Measurements from ENCODE around the gene MYADML2. TPM values are rescaled to one million over a fixed set of nuclear protein-coding genes. Genes with fewer than 3 reads are reported as not detected.

Gene MYADML2, protein sequence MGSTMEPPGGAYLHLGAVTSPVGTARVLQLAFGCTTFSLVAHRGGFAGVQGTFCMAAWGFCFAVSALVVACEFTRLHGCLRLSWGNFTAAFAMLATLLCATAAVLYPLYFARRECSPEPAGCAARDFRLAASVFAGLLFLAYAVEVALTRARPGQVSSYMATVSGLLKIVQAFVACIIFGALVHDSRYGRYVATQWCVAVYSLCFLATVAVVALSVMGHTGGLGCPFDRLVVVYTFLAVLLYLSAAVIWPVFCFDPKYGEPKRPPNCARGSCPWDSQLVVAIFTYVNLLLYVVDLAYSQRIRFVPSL
- total RNA-seq (not detected), polyA plus RNA-seq (not detected), total RNA-seq (not detected)

DNA sequence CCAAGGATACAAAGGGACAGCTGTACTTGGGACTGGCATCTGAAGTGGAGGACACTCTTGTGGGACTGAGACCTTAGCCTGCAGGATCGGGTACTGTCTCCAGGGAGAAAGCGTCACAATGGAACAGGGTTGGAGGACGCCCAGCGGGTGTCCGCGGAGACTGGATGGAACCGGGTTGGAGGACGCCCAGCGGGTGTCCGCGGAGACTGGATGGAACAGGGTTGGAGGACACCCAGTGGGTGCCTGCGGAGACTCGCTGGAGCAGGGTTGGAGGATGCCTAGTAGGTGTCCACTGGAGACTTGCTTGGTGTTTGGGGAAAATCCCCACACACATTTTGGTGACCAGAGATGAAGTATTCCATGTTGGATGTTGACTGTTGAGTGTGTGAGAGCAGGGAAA, at the start of gene MYADML2:
MYADML2 (minus strand) TSS at position 45 of the 400 bp plus-strand sequence. CDS start 5,492 bp downstream, outside the sequence.
- Mint-ChIP-seq H3K4me3 (no peak within 1 kb of the TSS), H3K27me3 (peaks cover 0 to 12% (median 0%) of the 10 kb centered on the region in 5 donors), H3K27ac (no peak within 1 kb of the TSS), H3K9me3 (no peaks in the 10 kb centered on the region), H3K4me1 (peaks cover 0 to 11% (median 4%) of the 10 kb centered on the region in 7 donors), H3K36me3 (no peaks in the 10 kb centered on the region)
- no peaks in the 10 kb centered on the region for H3K36me3 ChIP-seq (ENCODE audit: control insufficient read depth in 2 of 3, insufficient read depth in 3 of 3, low read length in 3 of 3)
- DNase-seq (no peak), ATAC-seq (no peak)
- no peak within 1 kb of the TSS for H3K4me3 ChIP-seq (ENCODE audit: low read length)
- H3K4me1 ChIP-seq (ENCODE audit: control insufficient read depth in 2 of 2, insufficient read depth in 2 of 2, low read length in 2 of 2), result no peaks in the 10 kb centered on the region
- H3K27me3 ChIP-seq (ENCODE audit: control insufficient read depth in 2 of 2, insufficient read depth in 2 of 2, low read length in 2 of 2), result no peaks in the 10 kb centered on the region
- POLR2A ChIA-PET, result interaction anchor here (0.7 kb wide), 1 partner anchor 584 kb away, joined by 3 read pairs; no protein-coding TSS in a partner anchor
- no peak within 1 kb of the TSS for H3K27ac ChIP-seq (ENCODE audit: low read depth, low read length)
- CTCF ChIA-PET, result no interaction called here
- intact Hi-C loops (cut with micrococcal nuclease), result no loop called here
- H3K9me3 ChIP-seq (ENCODE audit: control insufficient read depth in 2 of 3, low read length in 3 of 3), result no peaks in the 10 kb centered on the region

DNA sequence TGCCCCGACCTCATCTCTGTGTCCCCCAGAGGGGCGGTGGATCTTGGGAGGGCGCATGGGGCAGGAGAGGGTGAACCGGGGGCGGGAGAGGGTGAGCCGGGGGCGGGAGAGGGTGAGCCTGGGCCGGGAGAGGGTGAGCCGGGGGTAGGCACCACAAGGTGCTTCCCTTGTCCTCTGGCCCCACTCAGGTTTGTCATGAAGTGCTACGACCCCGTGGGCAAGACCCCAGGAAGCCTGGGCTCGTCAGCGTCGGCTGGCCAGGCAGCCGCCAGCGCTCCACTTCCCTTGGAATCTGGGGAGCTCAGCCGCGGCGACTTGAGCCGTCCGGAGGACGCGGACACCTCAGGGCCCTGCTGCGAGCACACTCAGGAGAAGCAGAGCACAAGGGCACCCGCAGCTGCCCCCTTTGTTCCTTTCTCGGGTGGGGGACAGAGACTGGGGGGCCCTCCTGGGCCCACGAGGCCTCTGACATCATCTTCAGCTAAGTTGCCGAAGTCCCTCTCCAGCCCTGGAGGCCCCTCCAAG, 49.3 kb upstream of the MYADML2 start:
- Histone ChIP-seq H3K36me3 (ENCODE audit: control insufficient read depth in 2 of 3, insufficient read depth in 3 of 3, low read length in 3 of 3) (peaks cover 0 to 26% (median 0%) of the 10 kb centered on the region in 3 experiments), H3K9me3 (ENCODE audit: control insufficient read depth in 2 of 3, low read length in 3 of 3) (no peaks in the 10 kb centered on the region), H3K4me3 (ENCODE audit: low read length) (no peak overlapping the region), H3K27me3 (ENCODE audit: control insufficient read depth in 2 of 2, insufficient read depth in 2 of 2, low read length in 2 of 2) (no peaks in the 10 kb centered on the region), H3K4me1 (ENCODE audit: control insufficient read depth in 2 of 2, insufficient read depth in 2 of 2, low read length in 2 of 2) (no peaks in the 10 kb centered on the region), H3K27ac (ENCODE audit: low read depth, low read length) (no peak overlapping the region)
- Mint-ChIP-seq H3K27ac (no peak overlapping the region), H3K9me3 (no peaks in the 10 kb centered on the region), H3K27me3 (no peaks in the 10 kb centered on the region), H3K4me1 (peaks cover 0 to 6% (median 3%) of the 10 kb centered on the region in 7 donors), H3K4me3 (no peak overlapping the region), H3K36me3 (peaks cover 0 to 7% (median 0%) of the 10 kb centered on the region in 5 donors)
- no peak for DNase-seq
- no peak for ATAC-seq
- POLR2A ChIA-PET, result no interaction called here
- intact Hi-C loops (cut with micrococcal nuclease), result no loop called here
- CTCF ChIA-PET, result interaction anchor here (1.1 kb wide), 1 partner anchor 37 kb away, joined by 4 read pairs; no protein-coding TSS in a partner anchor

DNA sequence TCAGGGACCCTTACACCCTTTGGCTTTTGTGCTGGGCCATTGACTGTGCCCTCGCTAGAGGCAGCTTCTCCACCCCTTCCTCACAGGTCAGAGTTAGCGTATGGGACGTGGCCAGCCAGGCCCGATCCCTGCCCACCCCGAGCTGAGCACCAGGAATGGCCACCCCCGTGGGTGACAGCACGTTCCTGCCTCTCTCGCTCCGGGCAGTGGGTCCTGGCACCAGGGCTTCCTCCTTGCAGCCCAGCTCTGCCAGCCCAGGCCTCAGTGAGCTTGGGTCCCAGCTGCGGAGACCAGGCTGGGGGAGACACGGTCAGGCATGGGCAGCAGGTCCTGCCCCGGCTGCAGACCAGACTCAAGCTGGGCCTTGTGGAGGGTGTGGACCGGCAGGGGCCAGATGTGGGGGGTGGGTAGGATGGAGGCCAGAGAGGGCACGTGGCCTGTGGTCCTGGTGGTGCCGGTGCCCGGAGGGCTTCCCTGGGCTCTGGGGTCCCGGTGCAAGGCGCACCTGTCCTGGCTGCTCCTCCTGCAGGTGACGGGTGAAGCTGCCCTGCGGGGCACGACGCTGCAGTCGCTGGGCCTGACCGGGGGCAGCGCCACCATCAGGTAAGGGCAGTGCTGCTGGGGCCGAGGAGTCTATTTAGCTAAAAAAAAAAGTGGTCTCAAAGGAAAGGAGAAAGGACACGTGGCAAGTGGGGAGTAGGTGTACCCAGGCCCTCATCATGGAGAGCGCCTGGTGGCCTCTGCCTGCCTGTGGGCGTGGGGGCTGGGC, 48.6 kb upstream of the MYADML2 start:
- POLR2A ChIA-PET, result no interaction called here

DNA sequence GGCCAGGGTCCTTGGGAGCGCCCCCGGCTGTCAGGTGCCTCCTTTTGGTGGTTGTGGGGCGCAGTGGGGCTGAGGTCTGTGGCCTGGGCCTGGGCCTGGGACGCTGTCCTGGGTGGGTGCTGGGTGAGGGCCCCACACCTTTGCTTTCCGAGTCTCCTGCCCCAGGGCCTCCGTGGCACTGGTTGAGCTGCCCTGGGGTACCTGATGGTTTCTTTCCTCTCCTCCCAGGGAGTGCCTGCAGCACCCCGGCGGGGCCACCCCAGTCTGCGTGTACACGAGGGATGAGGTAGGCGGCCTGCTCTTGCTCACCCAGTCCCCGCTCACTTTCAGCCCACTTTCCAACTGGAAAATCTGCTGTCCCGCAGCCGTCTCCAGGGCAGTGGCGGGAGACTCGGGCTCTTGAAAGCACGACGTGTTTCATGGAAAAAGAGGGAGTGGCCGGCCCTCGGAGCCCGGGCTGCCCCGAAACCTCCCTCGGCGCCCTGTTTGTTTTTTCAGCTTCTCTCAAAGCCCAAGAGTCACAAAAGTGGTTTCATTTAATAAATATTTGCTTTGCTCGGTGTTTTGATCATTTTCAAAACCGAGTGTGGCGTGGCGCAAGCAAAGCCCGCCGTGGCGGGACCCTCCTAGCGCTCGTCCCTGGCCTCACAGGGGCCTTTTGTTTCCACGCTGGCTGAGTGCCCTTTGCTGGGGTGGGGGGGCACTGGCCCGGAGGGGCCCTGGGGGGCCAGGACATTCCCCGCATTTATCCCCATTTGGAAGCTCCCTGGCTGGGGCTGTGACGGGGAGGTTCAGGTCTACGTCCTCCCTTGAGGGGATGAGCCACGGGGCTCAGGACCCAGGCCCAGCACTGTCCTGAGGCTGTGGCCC, 47.8 kb upstream of the MYADML2 start:
- CTCF ChIA-PET, result interaction anchor here (0.6 kb wide), 1 partner anchor 10 kb away, joined by 6 read pairs; no protein-coding TSS in a partner anchor

More for the DNA sequence above, 48.6 kb upstream of the MYADML2 start:
- no peak overlapping the region for H3K4me3 ChIP-seq (ENCODE audit: low read length)
- no peak overlapping the region for H3K27ac ChIP-seq (ENCODE audit: low read depth, low read length)
- Mint-ChIP-seq H3K27ac (no peak overlapping the region), H3K9me3 (no peaks in the 10 kb centered on the region), H3K36me3 (peaks cover 0 to 9% (median 0%) of the 10 kb centered on the region in 5 donors), H3K27me3 (no peaks in the 10 kb centered on the region), H3K4me1 (peaks cover 0 to 7% (median 5%) of the 10 kb centered on the region in 7 donors), H3K4me3 (no peak overlapping the region)
- intact Hi-C loops (cut with micrococcal nuclease), result no loop called here
- H3K4me1 ChIP-seq (ENCODE audit: control insufficient read depth in 2 of 2, insufficient read depth in 2 of 2, low read length in 2 of 2), result no peaks in the 10 kb centered on the region
- DNase-seq (no peak), ATAC-seq (no peak)
- no peaks in the 10 kb centered on the region for H3K27me3 ChIP-seq (ENCODE audit: control insufficient read depth in 2 of 2, insufficient read depth in 2 of 2, low read length in 2 of 2)
- H3K36me3 ChIP-seq (ENCODE audit: control insufficient read depth in 2 of 3, insufficient read depth in 3 of 3, low read length in 3 of 3), result peaks cover 0 to 28% (median 0%) of the 10 kb centered on the region in 3 experiments
- H3K9me3 ChIP-seq (ENCODE audit: control insufficient read depth in 2 of 3, low read length in 3 of 3), result no peaks in the 10 kb centered on the region
- CTCF ChIA-PET, result no interaction called here

DNA sequence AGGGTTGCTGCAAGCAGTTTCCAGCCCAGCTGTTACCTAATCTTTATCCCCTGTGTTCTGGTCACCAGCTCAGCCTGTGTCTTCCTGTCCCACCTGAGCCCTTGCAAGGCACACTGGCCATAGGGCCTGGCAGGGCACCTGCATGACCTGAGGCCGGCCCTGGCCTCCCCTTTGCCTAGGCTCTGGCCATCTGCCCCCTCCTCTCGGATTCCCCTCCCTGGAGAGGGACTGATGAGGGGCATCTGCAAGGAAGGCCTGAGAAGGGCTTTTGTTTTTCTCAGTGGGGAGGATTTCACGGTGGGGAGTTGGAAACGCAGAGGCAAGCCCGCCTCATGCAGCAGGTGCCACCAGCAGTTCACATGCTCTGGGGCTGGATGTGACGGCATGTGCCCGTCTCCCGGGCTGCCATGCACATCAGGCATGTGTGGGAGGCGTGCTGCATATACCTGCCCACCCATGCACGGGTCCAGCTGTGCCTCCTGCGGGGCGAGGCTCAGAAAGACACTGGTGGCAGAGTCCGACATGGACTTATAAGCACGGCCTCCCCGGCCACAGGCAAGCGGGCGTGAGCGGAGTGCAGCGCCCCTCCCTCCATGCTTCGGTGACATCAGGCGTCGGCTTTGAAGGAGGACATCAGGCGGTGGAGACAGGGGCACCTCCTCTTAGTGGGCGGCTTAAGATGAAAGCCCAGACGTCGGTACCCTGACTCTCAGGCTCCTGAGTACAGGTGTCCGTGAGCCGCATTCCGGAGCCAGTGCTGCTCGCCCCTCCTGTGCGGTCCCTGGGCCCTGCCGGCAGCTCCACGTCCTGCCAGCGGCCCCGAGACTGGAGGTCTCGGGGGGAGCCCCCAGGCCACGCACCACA, 46.9 kb upstream of the MYADML2 start:
- intact Hi-C loops (cut with micrococcal nuclease), result no loop called here
- H3K27me3 Mint-ChIP-seq, result no peaks in the 10 kb centered on the region
- no peak overlapping the region for H3K27ac Mint-ChIP-seq
- H3K4me3 ChIP-seq (ENCODE audit: low read length), result no peak overlapping the region
- H3K4me3 Mint-ChIP-seq, result no peak overlapping the region
- H3K36me3 Mint-ChIP-seq, result peaks cover 0 to 12% (median 0%) of the 10 kb centered on the region in 5 donors
- CTCF ChIA-PET, result interaction anchor here (0.6 kb wide), 1 partner anchor 9 kb away, joined by 6 read pairs; no protein-coding TSS in a partner anchor
- no peaks in the 10 kb centered on the region for H3K9me3 ChIP-seq (ENCODE audit: control insufficient read depth in 2 of 3, low read length in 3 of 3)
- H3K27ac ChIP-seq (ENCODE audit: low read depth, low read length), result no peak overlapping the region
- no peaks in the 10 kb centered on the region for H3K27me3 ChIP-seq (ENCODE audit: control insufficient read depth in 2 of 2, insufficient read depth in 2 of 2, low read length in 2 of 2)
- H3K4me1 ChIP-seq (ENCODE audit: control insufficient read depth in 2 of 2, insufficient read depth in 2 of 2, low read length in 2 of 2), result no peaks in the 10 kb centered on the region
- ATAC-seq (no peak), DNase-seq (no peak)
- H3K4me1 Mint-ChIP-seq, result peaks cover 0 to 10% (median 5%) of the 10 kb centered on the region in 7 donors
- POLR2A ChIA-PET, result no interaction called here
- H3K9me3 Mint-ChIP-seq, result no peaks in the 10 kb centered on the region
- H3K36me3 ChIP-seq (ENCODE audit: control insufficient read depth in 2 of 3, insufficient read depth in 3 of 3, low read length in 3 of 3), result peaks cover 0 to 37% (median 0%) of the 10 kb centered on the region in 3 experiments

More for the DNA sequence above, 47.8 kb upstream of the MYADML2 start:
- H3K9me3 Mint-ChIP-seq, result no peaks in the 10 kb centered on the region
- peaks cover 0 to 12% (median 0%) of the 10 kb centered on the region in 5 donors for H3K36me3 Mint-ChIP-seq
- Histone ChIP-seq H3K4me1 (ENCODE audit: control insufficient read depth in 2 of 2, insufficient read depth in 2 of 2, low read length in 2 of 2) (no peaks in the 10 kb centered on the region), H3K9me3 (ENCODE audit: control insufficient read depth in 2 of 3, low read length in 3 of 3) (no peaks in the 10 kb centered on the region), H3K36me3 (ENCODE audit: control insufficient read depth in 2 of 3, insufficient read depth in 3 of 3, low read length in 3 of 3) (peaks cover 0 to 31% (median 0%) of the 10 kb centered on the region in 3 experiments), H3K27ac (ENCODE audit: low read depth, low read length) (no peak overlapping the region), H3K4me3 (ENCODE audit: low read length) (no peak overlapping the region), H3K27me3 (ENCODE audit: control insufficient read depth in 2 of 2, insufficient read depth in 2 of 2, low read length in 2 of 2) (no peaks in the 10 kb centered on the region)
- no peak overlapping the region for H3K4me3 Mint-ChIP-seq
- POLR2A ChIA-PET, result no interaction called here
- ATAC-seq (no peak), DNase-seq (no peak)
- no peaks in the 10 kb centered on the region for H3K27me3 Mint-ChIP-seq
- peaks cover 0 to 10% (median 5%) of the 10 kb centered on the region in 7 donors for H3K4me1 Mint-ChIP-seq
- intact Hi-C loops (cut with micrococcal nuclease), result no loop called here
- no peak overlapping the region for H3K27ac Mint-ChIP-seq
